HG03280 (cell line): ENCODE results near the gene PKHD1.
"Not testable (repeated sequence)": the region's sequence is repeated elsewhere in the genome, so short reads cannot be mapped to it uniquely, and the experiment has no call there.

Source experiments
- ATAC-seq: cut with Tn5 transposase; IDR thresholded peaks from one replicate; pipeline ENCODE4 v1.9.1; 2021; ENCODE audit warnings: mild to moderate bottlenecking, moderate library complexity; ENCODE audit not compliant: unreplicated experiment

PKHD1 gene

GRCh38 chr6:51868591-51869355 is 218.6 kb downstream of the PKHD1 start:
- no peak for ATAC-seq

DNA sequence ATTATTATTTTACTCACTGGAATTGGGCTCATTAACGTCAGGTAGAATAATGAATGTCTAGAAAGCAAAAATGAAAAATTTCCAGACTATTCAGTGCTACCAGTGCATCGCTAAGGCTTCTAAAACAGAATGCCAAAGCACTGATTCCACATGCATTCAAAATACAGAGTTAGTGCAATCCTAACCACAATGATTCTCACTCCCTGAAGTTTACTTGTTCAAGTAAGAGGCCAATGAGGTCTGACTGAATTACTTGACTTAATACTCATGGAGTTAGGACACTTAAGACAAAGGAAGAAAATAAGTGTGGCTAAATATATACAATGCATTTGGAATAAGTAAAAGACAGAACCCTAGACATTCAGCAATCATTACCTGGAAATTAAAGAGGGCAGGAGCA is 220.5 kb downstream of the PKHD1 start:
- no peak for ATAC-seq

GRCh38 chr6:51865996-51866395 is 221.4 kb downstream of the PKHD1 start:
- ATAC-seq, result no peak

GRCh38 chr6:51865176-51865575 is 222.2 kb downstream of the PKHD1 start:
- no peak for ATAC-seq

DNA sequence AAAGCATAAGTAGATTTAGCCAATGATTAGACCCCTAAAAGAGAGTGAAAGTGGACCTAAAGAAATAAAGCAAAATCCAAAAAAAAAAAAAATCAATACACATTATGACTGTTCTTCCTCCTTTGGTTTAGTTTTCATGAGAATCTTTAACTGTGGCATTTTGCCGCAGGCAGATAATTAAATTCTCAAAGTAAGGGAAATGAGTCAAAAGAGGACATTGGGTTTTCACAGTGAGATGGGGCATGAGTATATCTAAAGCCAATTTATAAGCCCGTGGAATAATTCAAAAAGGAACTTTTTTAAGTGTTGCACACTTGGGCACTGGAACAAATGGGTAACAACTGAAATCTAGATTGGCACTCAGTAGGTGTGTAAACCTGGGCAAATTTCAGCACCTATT is 230.3 kb downstream of the PKHD1 start:
- no peak for ATAC-seq

DNA sequence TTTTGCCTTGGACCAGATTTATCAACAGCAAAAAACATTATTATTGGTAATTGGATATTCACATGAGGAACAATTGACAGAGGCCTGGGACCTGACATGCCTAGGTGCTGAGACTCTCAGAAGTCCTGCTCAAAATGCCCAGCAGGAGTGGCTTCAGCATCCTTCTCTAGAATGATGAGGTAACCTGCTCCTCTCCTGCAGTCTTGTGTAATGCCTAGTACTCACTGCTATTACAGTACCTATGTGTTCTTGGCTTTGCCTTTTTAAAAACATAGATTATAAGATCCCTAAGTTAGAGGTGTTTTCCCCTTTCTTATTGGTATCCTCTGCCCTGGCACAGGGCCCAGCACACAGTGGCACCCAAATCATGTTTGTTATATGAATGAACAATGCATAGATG is 230.9 kb downstream of the PKHD1 start:
- ATAC-seq, result no peak

GRCh38 chr6:51855310-51856082 is 231.9 kb downstream of the PKHD1 start:
- peak; percentile 82 for ATAC-seq

DNA sequence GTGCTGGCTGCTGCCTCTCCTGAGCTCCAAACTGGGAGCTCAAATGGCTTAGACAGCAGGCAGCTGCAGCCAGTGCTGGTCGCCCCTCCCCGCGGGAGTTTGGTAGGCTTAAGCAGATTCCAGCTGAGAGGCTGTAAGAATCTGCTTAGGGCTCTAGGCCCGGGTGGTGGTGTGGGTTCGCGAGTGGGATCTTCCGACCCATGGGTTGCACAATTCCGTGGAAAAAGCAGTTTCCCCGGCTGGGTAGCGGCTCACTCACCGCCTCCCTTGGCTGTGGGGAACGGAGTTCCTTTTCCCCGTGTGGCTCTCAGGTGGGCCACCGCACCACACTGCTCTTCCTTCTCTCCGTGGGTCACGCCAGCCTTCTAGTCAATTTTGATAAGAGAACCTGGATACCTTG is 232.5 kb downstream of the PKHD1 start:
- ATAC-seq, result no peak

DNA sequence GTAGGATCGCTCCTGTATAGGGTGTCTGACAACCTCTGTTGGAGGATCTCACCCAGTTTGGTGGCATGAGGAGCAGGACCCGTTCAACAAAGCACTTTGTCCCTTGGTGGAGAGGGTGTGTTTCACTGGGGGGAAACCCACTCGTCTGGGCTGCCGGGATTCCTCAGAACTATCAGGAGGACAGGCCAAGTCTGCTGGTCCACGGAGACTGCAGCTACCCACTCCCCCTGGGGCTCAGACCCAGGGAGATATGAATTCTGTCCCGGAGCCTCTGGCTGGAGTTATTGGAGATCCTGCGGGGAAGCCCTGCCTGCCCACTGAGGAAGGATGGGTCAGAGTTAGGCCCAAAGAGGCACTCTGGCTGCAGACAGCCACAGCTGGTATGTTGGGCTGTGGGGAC is 233.1 kb downstream of the PKHD1 start:
- ATAC-seq, result no peak

DNA sequence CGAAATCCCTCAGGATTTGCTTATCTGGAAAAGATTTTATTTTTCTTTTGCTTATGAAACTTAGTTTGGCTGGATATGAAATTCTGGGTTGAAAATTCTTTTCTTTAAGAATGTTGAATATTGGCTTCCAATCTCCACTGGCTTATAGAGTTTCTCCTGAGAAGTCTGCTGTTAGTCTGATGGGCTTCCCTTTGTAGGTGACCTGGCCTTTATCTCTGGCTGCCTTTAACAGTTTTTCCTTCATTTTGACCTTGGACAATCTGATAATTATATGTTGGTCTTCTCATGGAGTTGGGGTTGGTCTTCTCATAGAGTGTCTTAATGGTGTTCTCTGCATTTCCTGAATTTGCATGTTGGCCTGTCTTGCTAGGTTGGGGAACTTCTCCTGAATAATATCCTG is 234.3 kb downstream of the PKHD1 start:
- not testable (repeated sequence) for ATAC-seq

DNA sequence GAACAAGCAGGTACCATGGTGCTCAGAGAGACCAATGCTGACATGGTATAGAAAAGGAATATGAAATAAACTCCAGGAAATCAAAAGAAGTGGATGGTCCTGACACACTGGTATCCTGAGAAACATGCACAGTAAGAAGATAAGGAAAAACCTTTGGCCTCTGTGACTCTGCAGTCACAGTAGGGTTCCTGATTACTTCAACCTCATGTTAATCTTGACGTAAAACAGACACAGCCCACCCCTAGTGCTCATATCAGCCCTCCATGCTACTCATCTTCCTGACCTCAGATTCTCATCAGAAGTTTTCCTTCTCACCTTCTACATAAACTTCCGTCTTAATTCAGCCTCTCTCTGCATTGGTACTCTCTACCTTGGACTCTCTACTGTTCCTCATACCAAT is 240.9 kb downstream of the PKHD1 start:
- no peak for ATAC-seq

DNA sequence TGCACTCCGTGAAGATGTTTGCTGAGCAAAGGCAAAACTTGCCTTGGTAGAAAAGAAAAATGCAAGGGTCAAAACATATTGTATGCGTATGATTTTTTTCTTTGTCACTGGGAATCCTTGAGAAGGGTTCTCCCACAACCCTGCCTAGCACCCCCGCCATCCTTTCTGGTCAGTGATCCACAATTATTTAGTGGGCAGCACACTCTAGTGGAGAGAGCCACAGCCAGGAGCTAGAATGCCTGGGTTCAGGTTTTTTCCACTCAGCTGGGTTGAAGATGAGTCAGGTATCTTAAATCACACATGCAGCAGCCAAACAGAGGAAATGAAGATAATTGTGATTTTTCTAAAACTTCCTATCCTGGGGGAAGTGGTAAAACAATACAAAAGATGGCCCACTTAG is 243.1 kb downstream of the PKHD1 start:
- ATAC-seq, result no peak

- no peak for ATAC-seq
Observed at GRCh38 chr6:51843456-51844056, 243.9 kb downstream of the PKHD1 start.

DNA sequence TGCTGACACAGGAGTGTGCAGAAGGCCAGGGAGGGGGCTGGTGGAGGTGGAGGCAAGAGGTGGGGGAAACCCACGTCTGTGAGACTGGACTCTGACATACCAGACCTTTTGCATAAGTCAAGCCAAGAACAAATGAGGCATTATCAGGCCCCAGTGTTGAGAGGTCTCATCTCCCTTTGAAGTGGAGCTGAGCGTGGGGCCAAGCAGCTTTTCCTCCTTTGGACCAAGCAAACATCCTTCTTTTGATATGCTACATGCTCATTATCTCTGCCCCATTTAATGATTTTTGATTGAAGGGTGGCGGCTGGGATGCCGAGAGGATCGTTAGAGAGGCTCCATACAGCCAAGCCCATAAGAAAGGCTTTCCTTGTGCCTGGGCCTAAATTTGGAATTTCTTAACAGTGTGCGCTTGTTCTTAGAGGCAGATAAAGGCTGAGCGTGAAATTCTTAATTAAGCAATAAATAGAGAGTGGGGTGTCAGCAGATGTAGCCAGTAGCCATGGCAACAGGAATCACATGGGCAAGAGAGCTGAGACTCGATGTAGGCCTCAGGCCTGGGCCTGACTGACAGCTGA is 244.5 kb downstream of the PKHD1 start:
- ATAC-seq, result no peak

- ATAC-seq, result no peak
Observed at GRCh38 chr6:51842061-51842803, 245.2 kb downstream of the PKHD1 start.

- ATAC-seq, result no peak
Observed at GRCh38 chr6:51841626-51842025, 245.8 kb downstream of the PKHD1 start.

DNA sequence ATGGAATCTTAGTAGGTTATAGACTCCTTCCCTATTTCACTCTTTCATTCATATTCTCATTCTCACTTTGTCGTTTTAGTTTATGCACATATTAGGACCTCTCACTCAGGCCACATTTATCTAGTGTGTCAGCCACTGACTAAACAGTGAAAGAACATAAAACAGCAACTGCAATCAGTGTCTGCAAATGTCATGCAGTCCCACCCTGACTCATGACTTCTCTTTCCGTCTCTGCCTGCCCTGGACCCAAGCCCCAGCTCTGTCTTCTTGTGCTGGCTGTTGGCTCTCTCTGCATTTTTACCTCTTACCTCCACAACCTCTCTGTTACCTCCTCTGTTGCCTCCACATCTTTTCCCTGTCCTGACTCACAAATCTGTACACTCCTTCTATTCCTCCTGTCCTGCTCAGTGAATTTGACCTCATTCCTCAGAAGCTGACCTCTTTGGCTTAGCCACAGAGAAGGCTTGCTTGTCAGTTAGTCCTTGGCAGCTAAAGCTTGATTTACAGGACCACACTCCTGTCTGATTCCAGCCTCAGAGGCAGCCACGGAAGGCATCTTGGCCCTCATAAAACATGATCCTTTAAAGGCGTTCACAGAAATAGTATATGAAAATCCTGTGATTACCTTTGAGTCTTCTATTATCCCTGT is 247.6 kb downstream of the PKHD1 start:
- ATAC-seq, result no peak

- no peak for ATAC-seq
Observed at GRCh38 chr6:51830666-51831065, 256.7 kb downstream of the PKHD1 start.

DNA sequence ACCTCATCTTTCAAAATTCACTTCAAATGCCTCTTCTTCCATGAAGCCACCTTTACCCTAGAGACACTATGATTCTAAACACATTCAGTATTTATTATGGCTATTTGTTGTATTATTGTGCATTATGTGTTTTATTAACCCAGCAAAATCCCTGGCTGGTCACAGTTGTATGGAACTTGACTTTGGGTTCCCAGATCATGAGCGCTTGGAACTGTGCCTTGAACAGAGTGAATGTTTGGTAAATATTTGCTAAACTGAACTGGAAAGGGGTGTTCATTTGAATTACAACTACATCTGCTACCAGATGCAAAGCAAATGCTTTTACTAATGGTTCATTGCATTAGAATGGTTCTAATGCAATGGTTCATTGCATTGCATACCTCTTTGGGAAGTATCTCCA is 259.8 kb downstream of the PKHD1 start:
- ATAC-seq, result no peak

DNA sequence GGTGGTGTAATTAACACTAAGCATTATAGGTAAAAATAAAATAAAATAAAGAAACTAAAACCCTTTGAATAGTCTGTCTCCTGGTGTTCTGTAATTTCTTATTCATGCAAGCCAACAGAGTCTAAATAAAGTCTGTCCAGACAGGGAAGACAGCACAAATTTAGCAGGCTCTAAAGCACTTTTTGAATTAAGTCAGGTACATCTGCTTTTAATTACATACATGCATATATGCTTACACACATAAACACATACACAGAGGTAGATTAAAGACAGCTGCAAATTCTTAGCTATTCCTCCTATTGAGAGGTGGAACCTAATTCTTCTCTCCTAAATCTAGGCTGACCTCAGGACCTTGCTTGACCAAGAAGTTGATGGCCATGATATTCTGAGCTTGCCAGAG is 262.5 kb downstream of the PKHD1 start:
- ATAC-seq, result no peak
